Stimulated activated CD8-positive, alpha-beta memory T cell treated with anti-CD3 and anti-CD28 coated beads, Interleukin-2, amount 100 ng/mL, for 48 hours (primary cell): ENCODE measurements around the gene UBL7.
A peak's percentile ranks its signal among the peaks of the same experiment; 100 is the strongest.

Source experiments
- DNase-seq, 2 donors: peaks; one replicate each; pipeline ENCODE4 v3.0.0-alpha.2; 2020; ENCODE audit warnings: low read depth in 2 of 2

UBL7 gene

DNA sequence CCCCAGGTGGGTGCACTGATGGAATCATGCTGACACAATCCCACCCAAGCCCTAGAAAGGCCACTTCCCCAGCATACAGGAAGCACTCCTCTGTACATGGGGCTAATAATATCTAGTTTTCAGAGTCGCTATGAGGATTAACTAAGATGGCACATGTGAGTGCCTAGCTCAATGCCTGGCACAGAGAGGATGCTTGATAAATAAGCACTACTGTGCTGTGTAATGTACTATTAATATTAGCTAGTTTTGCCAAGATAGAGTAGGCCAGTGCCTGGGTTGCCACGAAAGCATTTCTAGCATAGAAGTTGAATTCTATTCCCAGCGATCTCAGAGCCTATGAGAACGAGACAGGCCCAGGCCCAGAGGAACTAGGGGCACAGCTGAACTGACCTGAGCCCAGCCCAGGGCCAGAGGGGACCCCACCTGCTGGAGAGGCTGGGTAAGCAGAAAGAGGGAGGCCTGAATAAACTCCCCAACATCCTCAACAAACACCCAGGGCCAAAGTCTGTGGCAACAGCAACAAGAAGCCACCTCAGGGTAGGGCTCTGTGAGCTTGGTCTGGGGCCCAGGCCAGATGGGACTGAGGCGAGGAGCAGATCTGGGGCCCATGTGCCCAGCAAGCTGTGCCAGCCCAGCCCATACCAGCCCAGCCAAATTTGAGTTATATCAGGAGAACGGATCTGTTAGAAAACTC is 19.6 kb downstream of the UBL7 start:
- no peak for DNase-seq

DNA sequence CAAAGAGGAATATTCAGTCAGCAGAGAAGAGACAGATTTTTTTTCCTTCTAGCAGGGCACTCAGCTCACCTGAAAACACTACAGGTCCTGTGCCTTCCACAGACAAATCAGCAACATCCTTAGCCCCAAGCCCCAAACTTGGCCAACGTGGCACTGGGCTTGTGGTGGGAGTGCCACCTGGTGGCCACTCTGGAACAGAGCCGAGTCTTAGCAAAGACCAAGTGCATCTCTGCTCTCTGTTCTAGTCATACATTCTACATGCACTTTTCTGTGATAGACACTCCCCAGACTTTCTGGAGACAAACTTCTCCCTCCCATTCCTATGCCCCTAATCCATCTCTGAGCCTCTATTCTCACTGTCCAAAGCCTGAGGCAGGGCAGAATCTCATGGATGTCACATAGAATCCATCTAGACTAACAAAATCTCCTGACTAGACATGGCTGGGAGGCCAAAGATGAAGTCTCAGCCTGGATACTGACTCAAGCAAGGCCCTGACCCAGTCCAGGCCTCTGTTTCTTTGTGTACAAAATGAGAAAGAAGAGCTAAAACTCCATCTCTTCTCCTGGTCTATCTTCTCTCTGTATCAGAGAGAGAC is 22.1 kb downstream of the UBL7 start:
- DNase-seq: peak; percentile 57 to 65

DNA sequence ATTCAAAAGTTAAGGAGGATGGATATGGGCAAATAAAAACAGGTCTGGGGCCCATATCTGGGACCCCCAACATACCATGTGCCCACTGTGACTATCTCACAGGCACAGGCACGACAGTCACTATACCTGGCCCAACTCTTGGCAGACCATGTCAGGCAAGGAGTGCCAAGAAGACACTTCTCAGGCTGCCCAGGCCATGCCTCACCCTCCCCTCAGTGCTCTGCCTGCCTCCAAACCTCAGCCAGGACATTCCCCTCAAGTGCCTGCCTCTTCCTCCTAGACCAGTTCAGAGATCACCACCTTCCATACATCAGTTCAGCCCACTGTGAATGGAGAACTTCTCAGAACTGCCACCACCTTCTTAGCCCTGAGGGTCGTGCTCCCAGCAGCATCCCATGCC is 22.8 kb downstream of the UBL7 start:
- no peak for DNase-seq

DNA sequence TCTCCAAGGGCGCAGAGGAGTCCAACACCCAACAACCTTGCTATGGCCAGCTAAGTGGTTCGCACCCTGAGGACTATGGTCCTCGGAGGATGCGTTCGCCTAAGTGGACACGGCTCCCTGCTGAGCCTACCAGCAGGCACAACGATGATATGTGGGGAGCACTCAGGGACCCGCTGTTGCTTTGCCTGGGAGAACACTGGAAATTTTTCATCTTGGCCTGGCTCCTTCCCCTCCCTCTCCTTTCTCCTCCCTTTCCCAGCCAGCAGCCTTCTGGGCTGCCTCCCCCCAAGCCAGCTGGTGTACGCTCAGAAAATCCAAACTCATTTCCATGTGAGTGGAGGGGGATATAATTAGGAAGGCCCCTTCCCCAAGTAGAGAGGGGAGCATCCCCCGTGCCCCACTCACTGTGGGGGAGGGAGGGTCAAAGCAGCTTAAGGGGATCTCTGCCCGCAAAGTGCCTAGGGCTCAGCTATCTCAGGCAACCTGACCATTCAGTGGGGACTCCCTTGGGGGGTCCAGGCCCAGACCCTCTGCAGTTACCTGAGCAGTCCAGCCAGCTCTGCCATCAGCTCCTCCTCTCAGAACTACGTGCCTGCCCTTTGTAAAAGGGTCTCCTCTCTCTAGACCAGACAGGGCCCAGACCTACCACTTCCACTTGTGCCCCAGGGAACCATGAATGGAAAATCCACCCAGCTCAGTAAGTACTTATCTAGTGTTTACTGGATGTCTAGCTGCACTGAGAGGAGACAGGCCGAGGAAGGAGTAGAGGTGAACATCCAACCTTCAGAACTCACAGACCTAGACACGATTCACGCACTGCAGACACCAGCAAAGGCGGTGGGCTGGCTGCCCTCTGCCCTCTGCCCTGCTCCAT is 26.5 kb downstream of the UBL7 start:
- no peak for DNase-seq

DNA sequence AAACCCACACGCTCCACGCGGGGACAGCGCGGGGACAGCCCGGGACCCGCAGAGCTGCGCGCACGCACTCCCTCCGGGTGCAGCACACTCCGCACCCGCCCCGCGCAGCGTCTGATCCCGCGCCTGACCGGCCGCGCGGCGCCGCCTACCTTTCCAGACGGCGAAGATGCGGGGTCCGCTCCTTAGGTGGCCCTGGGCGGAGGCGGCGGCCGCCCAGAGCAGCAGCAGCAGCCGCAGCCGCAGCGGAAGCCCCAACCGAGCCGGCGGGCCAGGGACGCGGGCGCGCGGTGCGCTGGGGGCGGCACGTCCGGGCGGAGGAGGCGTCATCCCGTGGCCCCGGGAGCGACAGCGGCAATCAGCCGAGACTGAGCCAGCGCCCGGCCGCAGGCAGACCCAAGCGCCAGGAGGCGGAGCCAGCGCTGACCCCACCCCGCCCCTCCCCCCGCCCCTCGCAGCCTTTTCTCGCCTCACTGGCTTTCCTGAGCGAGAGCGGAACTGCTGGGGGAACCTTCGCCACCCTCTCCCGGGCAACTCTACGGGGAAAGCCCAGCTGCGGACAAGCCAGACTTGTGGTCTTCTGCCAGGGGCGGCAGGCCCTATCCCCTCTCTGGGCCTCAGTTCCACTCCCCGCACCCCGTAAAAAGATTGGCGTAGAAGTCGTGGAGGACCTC is 27.2 kb downstream of the UBL7 start, which contains the start of gene SEMA7A:
TSS of gene SEMA7A (minus strand) at position 367 of the 671 bp plus-strand sequence. CDS start at position 327, 40 bp downstream.
- DNase-seq: peak; percentile 77 to 82

DNA sequence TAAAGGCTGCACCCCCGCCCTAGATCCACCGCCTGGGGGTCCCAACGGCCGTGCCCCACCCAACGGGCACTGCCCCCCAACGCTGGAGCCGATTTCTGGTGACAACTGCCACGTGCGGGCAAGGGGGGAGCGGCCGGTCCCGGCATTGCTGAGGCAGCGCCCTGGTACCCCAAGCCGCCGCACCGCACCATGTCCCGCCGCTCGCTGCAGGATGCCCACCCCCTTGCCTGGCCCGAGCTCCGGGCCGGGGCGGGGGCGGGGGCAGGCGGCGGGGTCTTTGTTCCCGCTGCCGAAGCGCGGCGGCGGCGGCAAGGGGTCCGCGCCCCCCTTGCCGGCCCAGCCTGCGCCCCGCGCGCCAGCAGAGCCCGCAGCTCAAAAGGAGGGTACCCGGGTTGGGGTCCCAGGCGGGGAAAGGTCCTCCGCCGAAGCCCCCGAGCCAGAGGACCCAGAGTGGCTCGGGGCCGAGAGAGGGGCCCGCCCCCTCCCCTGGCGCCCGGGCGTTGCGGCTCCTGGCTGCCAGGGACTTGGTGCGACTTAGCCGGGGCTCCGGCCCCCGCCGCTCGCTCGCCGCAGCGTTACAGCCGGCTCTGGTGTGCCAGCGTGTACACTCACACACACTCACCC is 27.9 kb downstream of the UBL7 start:
- no peak for DNase-seq

DNA sequence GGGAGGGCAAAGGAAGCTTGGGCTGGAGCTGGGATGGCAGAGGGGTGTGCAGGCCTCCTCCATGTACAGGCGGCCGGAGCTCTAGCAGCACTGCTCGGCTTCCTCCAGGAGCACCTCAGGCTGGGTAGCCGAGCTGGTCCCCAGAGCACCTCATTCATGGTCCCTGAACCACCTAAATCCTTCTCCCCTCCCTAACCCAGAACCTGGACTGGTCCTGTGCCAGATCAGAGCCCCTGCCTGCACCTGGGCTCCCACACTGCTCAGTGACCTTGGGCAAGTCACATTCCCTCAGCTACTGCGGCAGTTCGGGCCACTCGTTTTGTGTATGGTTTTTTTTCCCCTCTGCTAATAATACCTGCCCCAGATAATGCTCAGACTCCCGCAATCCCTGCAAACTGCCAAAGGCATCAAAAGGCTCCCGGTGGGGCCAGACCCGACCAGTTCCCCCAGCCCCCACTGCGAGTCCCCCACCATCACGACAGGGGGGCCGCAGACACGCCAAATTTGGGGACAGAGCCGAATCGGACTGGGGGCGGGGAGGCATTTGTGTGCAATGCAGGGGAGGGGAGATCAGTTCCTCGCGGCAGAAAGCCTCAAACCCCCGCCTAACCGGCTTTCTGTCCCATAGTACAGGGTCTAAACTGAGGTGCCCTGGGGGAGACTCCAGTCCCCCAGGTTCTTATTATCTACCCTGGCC is 28.5 kb downstream of the UBL7 start:
- no peak for DNase-seq

DNA sequence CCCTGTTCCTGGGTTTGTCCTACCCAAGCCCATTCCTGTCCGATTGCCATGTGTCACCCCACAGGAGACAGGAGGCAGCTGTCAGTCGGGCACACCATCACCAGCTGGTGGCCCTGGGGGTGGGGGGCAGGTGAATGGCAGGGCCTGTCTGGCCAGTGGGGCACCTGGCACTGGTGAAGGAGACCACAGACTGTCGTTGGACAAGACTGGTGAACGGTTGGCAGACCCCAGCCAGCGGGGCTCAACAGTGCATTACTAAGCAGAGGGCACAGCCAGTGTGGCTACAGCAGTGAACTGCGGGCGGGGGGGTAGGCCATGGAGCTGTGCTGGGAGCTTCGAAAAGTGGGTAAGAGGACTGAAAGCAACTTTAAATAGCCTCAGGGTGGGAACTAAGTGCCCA is 29.3 kb downstream of the UBL7 start:
- DNase-seq: no peak

DNA sequence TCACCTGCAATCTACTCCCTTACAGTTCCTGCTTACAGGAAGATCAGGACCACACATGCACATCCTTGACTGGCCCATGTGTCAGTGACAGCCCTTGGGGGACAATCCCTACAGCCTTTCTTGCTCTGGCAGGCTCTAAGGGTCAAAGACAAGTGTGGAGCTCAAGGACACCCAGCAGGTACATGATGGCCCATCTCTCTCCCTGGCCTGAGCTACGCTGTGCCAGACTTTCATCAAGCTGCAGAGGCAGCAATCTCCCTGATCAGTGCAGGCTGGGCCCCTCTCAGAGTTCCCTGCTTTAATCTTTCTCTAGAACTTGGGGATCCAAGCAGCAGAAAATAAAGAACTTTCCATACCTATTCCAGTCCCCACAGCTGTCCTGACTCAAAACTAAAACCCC is 29.8 kb downstream of the UBL7 start:
- no peak for DNase-seq

DNA sequence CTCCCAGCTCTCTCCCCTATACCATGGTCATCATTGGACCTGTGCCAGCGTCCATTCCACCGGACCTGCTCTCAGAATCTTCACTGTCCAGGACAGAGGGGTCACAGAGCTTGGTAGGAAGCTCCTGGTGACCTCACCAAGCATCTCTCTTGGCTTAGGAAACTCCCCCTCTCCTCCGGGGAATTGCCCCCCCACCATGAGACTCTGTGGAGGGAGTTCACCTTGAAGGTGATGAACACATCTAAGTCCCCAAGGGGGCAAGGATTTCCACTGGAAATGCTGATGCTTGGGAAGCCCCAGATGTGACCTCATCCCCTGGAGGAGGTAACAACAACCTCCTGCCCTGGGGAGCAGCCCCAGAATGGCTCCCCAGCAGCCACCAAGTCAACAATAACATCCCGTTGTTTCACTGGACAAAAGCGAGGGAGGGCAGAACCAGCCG is 30.4 kb downstream of the UBL7 start:
- no peak for DNase-seq

DNA sequence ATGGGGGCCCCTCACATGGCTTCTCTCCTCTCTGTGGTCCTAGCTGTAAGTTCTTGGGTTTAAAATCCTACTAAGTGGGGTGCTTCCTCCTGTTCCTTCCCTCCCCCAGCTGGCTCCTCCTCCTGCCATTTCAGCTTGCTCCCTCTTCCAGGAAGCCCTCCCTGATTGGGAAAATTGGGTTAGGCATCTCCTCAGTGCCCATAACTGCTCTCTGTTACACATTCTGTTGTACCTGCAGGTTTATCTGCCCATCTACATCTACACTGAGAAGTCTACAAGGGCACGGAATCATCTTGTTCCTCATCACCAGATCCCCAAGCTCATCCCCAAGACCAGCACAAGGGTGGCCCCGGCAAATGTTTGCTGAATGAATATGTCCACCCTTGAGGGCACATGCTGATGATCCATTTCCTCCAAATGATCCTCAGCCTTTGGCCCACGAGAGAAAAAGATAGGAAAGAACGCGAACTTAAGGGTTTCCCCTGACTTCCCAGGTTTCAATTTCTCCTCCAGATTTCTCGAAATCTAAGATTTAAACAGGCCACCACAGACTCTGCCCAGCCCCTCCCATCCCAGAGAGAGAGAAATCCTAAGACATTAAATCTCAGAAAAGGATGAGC is 31.1 kb downstream of the UBL7 start:
- no peak for DNase-seq

DNA sequence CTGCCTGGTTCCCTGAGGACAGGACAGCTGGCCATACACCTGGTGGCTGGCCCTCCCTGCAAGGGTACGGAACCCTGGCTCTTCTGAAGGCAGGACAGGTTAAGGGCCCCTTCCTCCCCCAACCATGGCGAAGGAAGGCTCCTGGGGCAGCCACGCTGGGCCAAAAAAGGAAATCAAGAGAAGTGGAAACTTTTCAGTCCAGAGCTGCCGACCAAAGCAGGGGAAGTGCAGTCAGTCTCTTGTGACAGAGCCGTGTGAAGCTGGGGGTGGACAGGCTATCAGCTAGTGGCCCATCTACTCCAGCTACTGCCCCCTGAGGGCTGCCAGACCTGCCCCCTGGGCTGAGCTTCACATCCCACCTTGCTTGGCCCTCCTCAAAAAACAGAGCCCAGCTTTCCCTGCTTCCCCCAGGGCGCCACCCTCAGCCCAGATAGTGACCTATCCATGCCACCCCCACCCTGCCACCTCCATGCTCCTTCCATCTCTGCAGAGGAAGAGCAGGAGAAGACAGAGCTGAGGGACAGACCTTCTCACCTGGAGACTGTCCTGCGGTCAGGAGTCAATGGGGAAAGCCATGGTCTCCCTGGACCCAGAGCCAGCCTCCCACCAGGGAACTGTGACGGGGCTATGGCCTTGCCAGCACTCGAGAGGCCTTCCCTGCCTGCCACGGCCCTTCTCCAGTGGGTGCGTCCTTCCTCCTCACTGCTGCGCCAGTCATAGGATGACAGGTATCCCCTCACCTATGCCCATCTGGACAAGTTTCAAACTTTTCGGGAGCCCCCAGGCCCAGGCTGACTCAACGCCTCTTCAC is 31.8 kb downstream of the UBL7 start:
- DNase-seq: no peak

DNA sequence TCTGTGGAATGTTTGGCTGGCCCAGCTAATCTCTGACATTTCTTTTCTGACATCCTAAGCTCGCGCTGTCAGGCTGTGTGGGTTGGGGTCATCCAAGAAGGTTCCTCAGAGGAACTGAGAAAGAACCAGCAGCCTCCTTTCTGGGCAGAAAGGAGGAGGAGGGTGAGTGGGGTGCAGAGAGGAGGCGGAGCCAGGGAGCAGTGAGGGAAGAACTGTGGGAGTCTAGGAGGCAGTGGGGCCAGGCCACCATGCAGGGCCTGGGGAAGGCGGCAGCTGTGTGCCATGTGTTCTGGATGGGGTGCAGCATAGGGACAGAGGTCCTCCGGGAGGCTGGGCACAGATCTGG is 32.5 kb downstream of the UBL7 start:
- DNase-seq: no peak

DNA sequence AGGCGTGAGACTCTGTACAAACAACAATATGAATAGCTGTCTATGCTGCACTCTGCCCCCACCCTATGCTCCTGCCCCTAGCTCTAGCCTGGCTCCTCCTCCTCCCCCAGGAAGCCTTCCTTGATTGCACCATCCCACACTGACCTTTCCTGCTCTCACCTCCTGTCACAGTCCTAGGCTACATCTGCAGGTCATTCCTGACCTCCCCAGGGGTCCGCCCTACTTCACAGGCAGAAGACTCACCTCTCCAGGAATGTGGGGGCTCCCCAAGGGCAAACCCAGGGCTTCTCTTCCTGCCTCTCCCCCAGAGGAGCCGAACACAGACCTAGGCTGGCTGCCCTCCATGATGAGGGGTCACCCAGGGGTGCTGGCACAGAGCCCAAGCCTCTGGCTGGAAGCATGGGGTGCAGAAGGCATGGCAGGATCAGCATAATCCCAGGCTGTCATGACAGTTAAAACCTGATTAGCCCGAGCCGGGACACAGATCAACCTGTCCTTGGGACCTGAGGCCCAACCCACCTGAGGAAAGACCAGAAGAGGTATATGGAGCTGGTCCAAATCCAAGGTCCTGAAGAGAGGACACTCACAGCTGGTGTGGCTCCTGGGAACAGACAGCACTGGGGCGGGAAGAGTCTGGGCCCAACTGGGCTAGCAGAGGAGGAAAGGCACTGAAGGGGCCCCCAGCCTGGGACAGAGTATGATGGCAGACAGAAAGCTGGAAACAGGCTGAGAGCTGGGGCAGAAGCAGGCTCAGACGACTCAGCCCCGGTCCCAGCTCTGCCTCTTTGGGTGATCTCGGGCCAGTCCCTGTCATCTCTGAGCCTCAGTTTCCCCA is 33.1 kb downstream of the UBL7 start:
- no peak for DNase-seq

DNA sequence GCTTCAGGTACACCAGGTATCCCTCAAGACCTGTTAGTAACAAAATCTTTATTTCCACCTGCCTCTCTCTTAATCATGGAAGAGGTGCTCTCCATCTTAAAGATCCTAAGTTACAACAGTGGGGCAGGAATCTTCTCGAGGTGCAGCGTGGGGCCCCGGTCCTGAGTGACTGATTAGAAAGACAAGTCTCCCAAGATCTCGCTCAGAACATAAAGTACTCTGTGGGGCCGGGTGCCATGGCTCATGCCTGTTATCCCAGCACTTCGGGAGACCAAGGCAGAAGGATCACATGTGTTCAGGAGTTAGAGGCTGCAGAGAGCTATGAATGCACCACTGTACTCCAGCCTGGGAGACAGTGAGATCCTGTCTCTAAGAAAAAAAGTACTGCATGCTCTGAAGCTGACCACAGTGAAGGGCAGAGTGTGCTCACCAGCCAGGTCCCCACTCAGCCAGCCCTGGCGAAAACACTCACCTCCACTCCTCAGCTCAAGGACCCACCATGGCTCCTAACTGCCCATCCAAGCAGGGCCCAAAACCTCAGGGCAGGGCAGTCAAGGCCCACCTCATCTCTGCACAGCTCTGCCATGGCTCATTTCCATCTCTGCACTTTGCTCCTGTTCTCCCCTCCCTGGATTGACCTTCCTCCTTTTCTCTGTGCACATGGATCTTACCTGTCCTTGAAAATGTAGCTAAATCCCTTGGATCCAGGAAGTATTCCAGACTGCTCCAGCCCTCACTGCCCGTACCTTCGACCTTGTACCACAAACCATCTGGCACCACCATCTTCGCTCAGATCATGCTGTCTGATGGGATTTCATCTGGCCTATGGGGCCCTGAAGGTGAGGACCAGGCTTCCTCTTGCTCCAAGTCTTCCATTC is 34.3 kb downstream of the UBL7 start:
- DNase-seq: no peak

DNA sequence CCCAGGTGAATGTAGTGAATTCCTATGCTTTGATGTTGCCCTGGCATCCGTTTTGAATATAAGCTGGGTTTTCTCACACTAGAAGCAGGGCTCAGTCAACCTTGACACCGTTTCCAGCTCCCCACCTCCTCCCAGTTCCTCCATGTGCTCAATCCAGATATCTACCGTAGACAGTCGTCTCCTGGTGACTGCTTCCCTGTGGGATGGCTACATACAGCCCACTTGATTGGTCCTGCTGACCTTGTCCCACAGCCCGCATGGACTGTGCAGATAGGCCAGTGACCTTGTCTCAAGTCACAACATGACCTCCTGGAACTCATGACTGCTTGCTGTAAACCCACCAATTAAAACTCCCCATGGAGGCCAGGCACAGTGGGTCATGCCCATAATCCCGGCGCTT is 35.3 kb downstream of the UBL7 start:
- DNase-seq: no peak

DNA sequence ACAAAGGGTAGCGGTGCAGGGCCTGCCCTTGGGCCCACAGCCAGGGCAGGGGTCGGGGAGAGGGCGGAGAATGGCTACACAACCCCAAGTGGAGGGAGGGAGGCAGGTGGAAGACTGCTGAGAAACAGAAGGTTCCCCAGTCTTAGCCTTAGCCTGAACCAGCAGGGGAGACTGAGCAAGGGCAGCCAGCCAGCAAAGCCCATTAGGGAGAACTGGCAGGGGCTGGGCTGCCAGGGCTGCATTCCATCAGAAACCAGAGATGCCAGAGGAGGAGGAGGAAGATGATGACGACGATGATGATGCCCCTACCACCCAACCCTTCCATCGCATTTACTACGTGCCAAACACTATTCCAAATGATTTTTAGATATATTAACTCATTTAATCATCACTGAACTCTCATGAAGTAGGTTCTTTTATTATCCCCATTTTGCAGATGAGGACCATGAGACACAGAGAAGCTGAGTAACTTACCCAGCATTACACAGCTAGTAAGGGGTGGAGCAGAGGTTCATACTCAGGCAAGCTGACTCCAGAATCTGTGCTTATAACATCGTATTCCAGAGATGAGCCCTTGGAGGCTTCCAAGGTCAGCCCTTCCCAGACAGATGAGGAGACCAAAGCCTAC is 35.9 kb downstream of the UBL7 start:
- DNase-seq: no peak
